Fibroblast of lung (primary cell): Measurements from ENCODE around the gene PCBD1. TPM values are rescaled to one million over a fixed set of nuclear protein-coding genes. Genes with fewer than 3 reads are reported as not detected.

Experiments
- DNase-seq, 2 donors: peaks; one replicate each; pipeline versions ENCODE4 v3.0.0 to v3.0.0-alpha.2; 2010; ENCODE audit warnings: low read depth in 2 of 2
- H2AFZ ChIP-seq: 2 replicates; pipeline ENCODE4 v1.5.1; 2012; ENCODE audit warnings: low read length, control low read depth, inconsistent platforms
- H3K27ac ChIP-seq: 2 replicates; pipeline ENCODE4 v1.5.1; 2011; ENCODE audit warnings: low read length, control low read depth; ENCODE audit not compliant: insufficient read depth
- H3K27me3 ChIP-seq: 2 replicates; pipeline ENCODE4 v1.5.1; 2011; ENCODE audit warnings: mild to moderate bottlenecking, low read length; ENCODE audit not compliant: control insufficient read depth, insufficient read depth
- H3K36me3 ChIP-seq: 2 replicates; pipeline ENCODE4 v1.5.1; 2011; ENCODE audit warnings: low read length; ENCODE audit not compliant: control insufficient read depth, insufficient read depth
- H3K4me1 ChIP-seq: 2 replicates; pipeline ENCODE4 v1.5.1; 2011; ENCODE audit warnings: low read length; ENCODE audit not compliant: control insufficient read depth, insufficient read depth; ENCODE audit errors: extremely low read depth
- H3K4me2 ChIP-seq: 2 replicates; pipeline ENCODE4 v1.5.1; 2011; ENCODE audit warnings: low read length, control low read depth; ENCODE audit not compliant: insufficient read depth; ENCODE audit errors: extremely low read depth
- H3K4me3 ChIP-seq, 4 experiments: fragments of 200-600 bp in 1 of 4; sonication (generic) in 1 of 4; replicated peaks in 1 of 4; 2 replicates each; pipeline ENCODE4 v1.5.1; 2011 to 2016; ENCODE audit warnings: low read length in 4 of 4, low read depth in 3 of 4, mild to moderate bottlenecking in 3 of 4, control low read depth in 2 of 4, inconsistent platforms in 1 of 4, mixed read lengths in 1 of 4; ENCODE audit not compliant: insufficient read depth in 1 of 4; ENCODE audit errors: control extremely low read depth in 1 of 4
- H3K79me2 ChIP-seq: 2 replicates; pipeline ENCODE4 v1.5.1; 2012; ENCODE audit warnings: mild to moderate bottlenecking, low read length, inconsistent platforms; ENCODE audit not compliant: control insufficient read depth, insufficient read depth
- H3K9ac ChIP-seq: 2 replicates; pipeline ENCODE4 v1.5.1; 2011; ENCODE audit warnings: mild to moderate bottlenecking, low read length, control low read depth; ENCODE audit not compliant: insufficient read depth
- H3K9me3 ChIP-seq: 2 replicates; pipeline ENCODE4 v1.5.1; 2012; ENCODE audit warnings: low read depth, low read length; ENCODE audit not compliant: control insufficient read depth, insufficient read depth
- H4K20me1 ChIP-seq: 2 replicates; pipeline ENCODE4 v1.5.1; 2011; ENCODE audit warnings: low read length; ENCODE audit not compliant: control insufficient read depth, insufficient read depth; ENCODE audit errors: extremely low read depth
- CTCF ChIP-seq, 2 donors: IDR thresholded peaks in 1 of 2; conservative IDR thresholded peaks in 1 of 2; 1 replicate in 1 of 2; 2 replicates in 1 of 2; pipeline ENCODE4 v1.5.1; 2011 to 2012; ENCODE audit warnings: low read length in 2 of 2, control low read depth in 1 of 2, inconsistent platforms in 1 of 2, low read depth in 1 of 2, mild to moderate bottlenecking in 1 of 2
- EZH2 ChIP-seq: IDR thresholded peaks from 2 replicates; pipeline ENCODE4 v1.5.1; 2012; ENCODE audit warnings: low read length, control low read depth, mild to moderate bottlenecking; ENCODE audit errors: missing control alignments
- polyA plus RNA-seq, 2 donors: library from polyadenylated mRNA; depleted of rRNA in 1 of 2; stranded (reverse) in 1 of 2; unstranded in 1 of 2; fragments of >200 nt; gene quantifications; 2 replicates each; pipeline ENCODE4 v1.2.1, GENCODE V29; 2011 to 2012; ENCODE audit warnings: missing spikeins in 1 of 2
- total RNA-seq: library from RNA; depleted of rRNA; stranded (reverse); fragments of >200 nt; gene quantifications from 2 replicates; pipeline ENCODE4 v1.2.1, GENCODE V29; 2014

PCBD1 gene
- total and polyA plus RNA-seq, 2 donors (not counting 1 experiment from before 2014, with no cell fraction given) = 31.2 to 46.6 TPM

- H3K4me3 ChIP-seq = no peak overlapping the region
- TF ChIP-seq CTCF (conservative IDR thresholded peaks at IDR 0.05 in 1 of 2, IDR thresholded peaks at IDR 0.05 in 1 of 2; ENCODE audit: low read depth in 1 of 2, low read length in 2 of 2) (no peak), EZH2 (no peak)
- no peaks in the 10 kb centered on the region for H4K20me1 ChIP-seq
- peaks cover 5% of the 10 kb centered on the region for H3K4me1 ChIP-seq
- H3K27me3 ChIP-seq = no peaks in the 10 kb centered on the region
- H3K36me3 ChIP-seq = no peaks in the 10 kb centered on the region
- no peaks in the 10 kb centered on the region for H3K79me2 ChIP-seq
- no peak overlapping the region for H3K27ac ChIP-seq
- H3K4me2 ChIP-seq = no peak overlapping the region
- DNase-seq = no peak
- no peak overlapping the region for H3K9ac ChIP-seq
- no peaks in the 10 kb centered on the region for H3K9me3 ChIP-seq
- H2AFZ ChIP-seq = no peak overlapping the region
Measured at GRCh38 chr10:70890917-70891431, 2.6 kb upstream of the PCBD1 start.

DNA sequence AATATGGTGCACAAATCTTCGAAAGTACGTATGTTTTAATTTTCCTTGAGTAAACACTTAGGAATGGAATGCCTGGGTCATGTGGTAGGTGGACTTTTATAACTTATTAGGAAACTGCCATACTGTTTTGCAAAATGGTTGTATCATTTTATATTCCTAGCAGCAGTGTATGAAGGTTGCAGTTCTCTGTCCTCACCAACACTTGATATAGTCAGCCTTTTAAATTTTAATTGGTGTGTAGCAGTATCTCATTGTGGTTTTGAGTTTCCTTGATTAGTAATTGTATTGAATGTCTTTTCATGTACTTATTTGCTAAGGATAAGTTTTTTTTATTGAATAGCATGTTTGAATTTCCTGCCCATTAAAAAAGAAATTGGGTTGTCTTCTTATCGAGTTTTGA lies 926 bp upstream of the PCBD1 start:
- H3K4me1 ChIP-seq = peaks cover 5% of the 10 kb centered on the region
- H3K36me3 ChIP-seq = no peaks in the 10 kb centered on the region
- no peaks in the 10 kb centered on the region for H3K27me3 ChIP-seq
- H3K4me2 ChIP-seq = no peak overlapping the region
- no peaks in the 10 kb centered on the region for H3K9me3 ChIP-seq
- H4K20me1 ChIP-seq = no peaks in the 10 kb centered on the region
- H3K27ac ChIP-seq = no peak overlapping the region
- no peak overlapping the region for H3K4me3 ChIP-seq
- peak in 1 of 2 donors; percentile 14 for DNase-seq
- TF ChIP-seq EZH2 (no peak), CTCF (conservative IDR thresholded peaks at IDR 0.05 in 1 of 2, IDR thresholded peaks at IDR 0.05 in 1 of 2; ENCODE audit: low read depth in 1 of 2, low read length in 2 of 2) (no peak)
- H2AFZ ChIP-seq = no peak overlapping the region
- no peaks in the 10 kb centered on the region for H3K79me2 ChIP-seq
- no peak overlapping the region for H3K9ac ChIP-seq

DNA sequence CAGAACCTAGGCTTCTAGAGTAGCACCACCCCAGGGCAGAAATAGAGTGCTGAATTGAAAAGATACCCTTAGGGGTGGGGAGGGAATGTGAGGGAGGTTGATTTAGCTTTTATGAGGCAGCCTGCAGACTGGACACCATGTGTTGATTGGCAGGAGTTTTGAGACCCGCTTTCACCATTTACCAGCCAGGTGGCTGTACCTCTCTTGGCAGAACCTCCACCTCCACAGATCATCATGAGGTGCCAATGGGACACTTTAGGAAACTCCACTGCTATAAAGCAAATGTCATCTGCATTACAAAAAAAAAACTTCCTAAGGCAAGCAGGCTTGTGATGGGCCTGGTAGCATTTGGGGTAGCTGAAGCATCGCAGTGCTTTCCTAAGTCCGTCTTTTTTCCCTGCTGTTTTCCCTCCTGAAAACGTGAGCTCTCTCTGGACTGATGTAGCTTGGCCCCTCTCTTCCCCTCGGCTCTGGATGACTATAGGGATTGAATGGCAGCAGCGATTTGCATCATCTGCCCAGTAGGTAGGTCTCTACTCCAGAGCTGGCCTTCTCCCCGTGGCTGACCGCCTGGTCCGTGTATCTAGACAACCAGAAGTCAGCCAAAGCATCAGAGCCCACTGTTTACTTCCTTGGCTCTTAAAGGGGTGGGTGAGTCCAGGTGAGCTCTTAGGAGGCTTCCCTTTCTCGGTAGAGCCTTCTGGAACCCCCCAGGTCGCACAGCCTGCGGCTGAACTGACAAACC lies 1.3 kb downstream of the PCBD1 start:
- Histone ChIP-seq H3K4me3 (peak overlapping the region; percentile 16 to 73 (median 54)), H3K79me2 (no peaks in the 10 kb centered on the region), H3K36me3 (peaks cover 2% of the 10 kb centered on the region), H2AFZ (no peak overlapping the region), H3K4me1 (peaks cover 5% of the 10 kb centered on the region), H4K20me1 (no peaks in the 10 kb centered on the region), H3K9me3 (no peaks in the 10 kb centered on the region), H3K27ac (no peak overlapping the region), H3K4me2 (peak overlapping the region; percentile 4), H3K27me3 (no peaks in the 10 kb centered on the region), H3K9ac (no peak overlapping the region)
- DNase-seq = no peak
- no peak for TF ChIP-seq CTCF (conservative IDR thresholded peaks at IDR 0.05 in 1 of 2, IDR thresholded peaks at IDR 0.05 in 1 of 2; ENCODE audit: low read depth in 1 of 2, low read length in 2 of 2)
- TF ChIP-seq EZH2 = no peak
